K562 (cell line): ENCODE data around the gene ISYNA1. TPM values are rescaled to one million over a fixed set of nuclear protein-coding genes. Genes with fewer than 3 reads are reported as not detected.

Experiments
- ARHGAP35 ChIP-seq: fragments of 450-650 bp; IDR thresholded peaks from 2 replicates; pipeline ENCODE4 v1.6.1; 2018; ENCODE audit not compliant: partially characterized antibody
- FOXP1 ChIP-seq: sonication (generic); formaldehyde crosslinking; IDR thresholded peaks from 2 replicates; pipeline ENCODE4 v1.8.0; 2022; ENCODE audit warnings: mild to moderate bottlenecking, missing genetic modification reagents
- HSF4 ChIP-seq: fragments of 250-450 bp; sonication (Bioruptor Pico); IDR thresholded peaks from 2 replicates; pipeline ENCODE4 v2.1.2; 2022; ENCODE audit warnings: mild to moderate bottlenecking, moderate library complexity, borderline replicate concordance
- MAZ ChIP-seq, 2 experiments: fragments of 450-650 bp in 1 of 2; sonication (generic) in 1 of 2; formaldehyde crosslinking; IDR thresholded peaks in 1 of 2; conservative IDR thresholded peaks in 1 of 2; 2 replicates each; pipeline versions ENCODE4 v1.4.0 to v1.5.0; 2020; ENCODE audit warnings: mild to moderate bottlenecking in 1 of 2, missing genetic modification reagents in 1 of 2
- NFIX ChIP-seq: fragments of 250-450 bp; sonication (Bioruptor Pico); IDR thresholded peaks from 2 replicates; pipeline ENCODE4 v1.4.0; 2020; ENCODE audit warnings: low read depth, mild to moderate bottlenecking, moderate library complexity
- RB1 ChIP-seq: fragments of 450-650 bp; IDR thresholded peaks from 2 replicates; pipeline ENCODE4 v1.6.1; 2017; ENCODE audit warnings: low read depth, mild to moderate bottlenecking
- RBBP5 ChIP-seq: fragments of 200-600 bp; sonication (generic); IDR thresholded peaks from 2 replicates; pipeline ENCODE4 v1.6.1; 2012; ENCODE audit warnings: borderline replicate concordance, mild to moderate bottlenecking, low read length, control low read depth, inconsistent platforms; ENCODE audit not compliant: insufficient read depth, poor library complexity, severe bottlenecking
- ZFPM2 ChIP-seq: fragments of 250-450 bp; sonication (Bioruptor Pico); IDR thresholded peaks from 2 replicates; pipeline ENCODE4 v1.5.1; 2022; ENCODE audit warnings: mild to moderate bottlenecking
- ZNF175 ChIP-seq: fragments of 200-800 bp; sonication (Bioruptor generic); IDR thresholded peaks from 2 replicates; pipeline ENCODE4 v1.6.1; 2016; ENCODE audit warnings: low read depth, mild to moderate bottlenecking, missing genetic modification characterization, missing compliant biosample characterization
- ZNF197 ChIP-seq: fragments of 200-800 bp; sonication (Bioruptor generic); IDR thresholded peaks from 2 replicates; pipeline ENCODE4 v1.6.1; 2016; ENCODE audit warnings: low read depth, missing genetic modification characterization, missing compliant biosample characterization
- ZNF431 ChIP-seq: sonication (generic); formaldehyde crosslinking; IDR thresholded peaks from 2 replicates; pipeline ENCODE4 v1.8.0; 2022; ENCODE audit warnings: mild to moderate bottlenecking, missing genetic modification reagents
- ZNF644 ChIP-seq: fragments of 200-800 bp; sonication (Bioruptor generic); IDR thresholded peaks from 2 replicates; pipeline ENCODE4 v1.6.1; 2016; ENCODE audit warnings: low read depth, missing genetic modification characterization, missing compliant biosample characterization
- polyA plus RNA-seq, 8 experiments: library from polyadenylated mRNA; depleted of rRNA in 4 of 8; stranded (reverse) in 5 of 8; unstranded in 3 of 8; fragments of >200 nt; fragmentation: Nextera tagmentation in 2 of 8; fragmentation: Illumina TruSeq in 1 of 8; extraction: Ambion mirVana in 2 of 8; extraction: Trizol in 1 of 8; gene quantifications; 2 replicates each; pipeline versions ENCODE4 v1.2.1 to v1.2.3, GENCODE V29; 2011 to 2014; ENCODE audit warnings: inconsistent platforms in 1 of 8, missing spikeins in 1 of 8
- total RNA-seq, 7 experiments: library from RNA; depleted of rRNA in 6 of 7; stranded (reverse); fragments of >200 nt in 6 of 7; fragmentation: Illumina TruSeq in 2 of 7; extraction: Trizol in 2 of 7; gene quantifications; 2 replicates each; pipeline versions ENCODE4 v1.2.1 to v1.2.3, GENCODE V29; 2011 to 2021; ENCODE audit warnings: low replicate concordance in 1 of 7
- TF ChIP-seq, protein P1 (sequence below), 2 experiments: IDR thresholded peaks in 1 of 2; conservative IDR thresholded peaks in 1 of 2; 2 replicates each; pipeline ENCODE4 v1.6.1; 2016; ENCODE audit warnings: low read depth in 2 of 2, mild to moderate bottlenecking in 1 of 2, missing compliant biosample characterization in 1 of 2, missing genetic modification characterization in 1 of 2, moderate library complexity in 1 of 2

ISYNA1 gene
- total and polyA plus RNA-seq, 9 of the 15 experiments (the other 6 are each of a cell fraction or from before 2014, with no cell fraction given), result 21.8 to 460 (median 93.2) TPM

DNA sequence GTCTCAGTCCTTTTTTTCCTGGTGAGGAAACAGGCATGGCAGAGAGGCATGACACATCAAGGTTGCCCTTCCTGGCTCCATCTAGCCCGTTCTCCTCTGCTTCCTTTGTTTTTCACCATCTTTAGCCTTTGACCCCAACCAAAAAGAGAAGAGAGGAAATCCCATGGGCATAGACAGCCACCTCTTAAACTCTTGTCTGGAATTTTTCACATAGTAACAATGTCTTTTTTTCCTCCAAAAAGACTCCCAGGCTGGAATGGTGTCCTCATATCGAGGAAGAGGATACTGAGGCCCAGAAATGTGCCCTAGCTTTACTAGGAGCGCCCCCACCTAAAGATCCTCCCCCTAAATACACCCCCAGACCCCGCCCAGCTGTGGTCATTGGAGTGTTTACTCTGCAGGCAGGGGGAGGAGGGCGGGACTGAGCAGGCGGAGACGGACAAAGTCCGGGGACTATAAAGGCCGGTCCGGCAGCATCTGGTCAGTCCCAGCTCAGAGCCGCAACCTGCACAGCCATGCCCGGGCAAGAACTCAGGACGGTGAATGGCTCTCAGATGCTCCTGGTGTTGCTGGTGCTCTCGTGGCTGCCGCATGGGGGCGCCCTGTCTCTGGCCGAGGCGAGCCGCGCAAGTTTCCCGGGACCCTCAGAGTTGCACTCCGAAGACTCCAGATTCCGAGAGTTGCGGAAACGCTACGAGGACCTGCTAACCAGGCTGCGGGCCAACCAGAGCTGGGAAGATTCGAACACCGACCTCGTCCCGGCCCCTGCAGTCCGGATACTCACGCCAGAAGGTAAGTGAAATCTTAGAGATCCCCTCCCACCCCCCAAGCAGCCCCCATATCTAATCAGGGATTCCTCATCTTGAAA is 52.0 kb downstream of the ISYNA1 start, which contains the start of gene GDF15 (continued):
- TF ChIP-seq, protein P1, sequence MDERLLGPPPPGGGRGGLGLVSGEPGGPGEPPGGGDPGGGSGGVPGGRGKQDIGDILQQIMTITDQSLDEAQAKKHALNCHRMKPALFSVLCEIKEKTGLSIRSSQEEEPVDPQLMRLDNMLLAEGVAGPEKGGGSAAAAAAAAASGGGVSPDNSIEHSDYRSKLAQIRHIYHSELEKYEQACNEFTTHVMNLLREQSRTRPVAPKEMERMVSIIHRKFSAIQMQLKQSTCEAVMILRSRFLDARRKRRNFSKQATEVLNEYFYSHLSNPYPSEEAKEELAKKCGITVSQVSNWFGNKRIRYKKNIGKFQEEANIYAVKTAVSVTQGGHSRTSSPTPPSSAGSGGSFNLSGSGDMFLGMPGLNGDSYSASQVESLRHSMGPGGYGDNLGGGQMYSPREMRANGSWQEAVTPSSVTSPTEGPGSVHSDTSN (CRISPR knock-in tag; IDR thresholded peaks at IDR 0.05; ENCODE audit: low read depth), result no peak
- TF ChIP-seq, protein P1 (tag; conservative IDR thresholded peaks at IDR 0.05; ENCODE audit: low read depth), result no peak
- TF ChIP-seq MAZ (CRISPR knock-in tag; conservative IDR thresholded peaks at IDR 0.05 in 1 of 2, IDR thresholded peaks at IDR 0.05 in 1 of 2), result peak; percentile 79 to 86
- TF ChIP-seq ZFPM2 (CRISPR knock-in tag), result no peak
- TF ChIP-seq ARHGAP35, result no peak
- TF ChIP-seq ZNF197, result 0 out of 2 replicates have a peak, but pooled peaks have one; percentile 47
- TF ChIP-seq ZNF431 (CRISPR knock-in tag), result peak; percentile 63; the same call in 1 of the 2 replicates
- TF ChIP-seq FOXP1 (CRISPR knock-in tag), result peak; percentile 94
- no peak for TF ChIP-seq NFIX
- TF ChIP-seq ZNF644, result no peak
- peak; percentile 82; the same call in 1 of the 2 replicates for TF ChIP-seq ZNF175 (CRISPR knock-in tag)
- peak; percentile 95 for TF ChIP-seq RB1
- no peak for TF ChIP-seq HSF4
- peak; percentile 34 for TF ChIP-seq RBBP5
